Stimulated activated CD4-positive, alpha-beta T cell treated with anti-CD3 and anti-CD28 coated beads, TNF-alpha, amount 100 ng/mL, for 24 hours (primary cell): ENCODE data around the gene FBLN5.
"Not testable (repeated sequence)": the region's sequence is repeated elsewhere in the genome, so short reads cannot be mapped to it uniquely, and the experiment has no call there.

Source experiments
- DNase-seq, 3 experiments: peaks; one replicate each; pipeline ENCODE4 v3.0.0-alpha.2; 2020; ENCODE audit warnings: low read depth in 3 of 3

The FBLN5 gene

GRCh38 chr14:91904956-91905645, 42.4 kb downstream of the FBLN5 start:
- no peak for DNase-seq

GRCh38 chr14:91904483-91904882, 43.0 kb downstream of the FBLN5 start:
- DNase-seq: no peak

GRCh38 chr14:91903070-91903469, 44.4 kb downstream of the FBLN5 start:
- DNase-seq: no peak

GRCh38 chr14:91902336-91902735, 45.2 kb downstream of the FBLN5 start:
- no peak for DNase-seq

- no peak for DNase-seq
Observed at GRCh38 chr14:91901449-91902226, 45.9 kb downstream of the FBLN5 start.

GRCh38 chr14:91899806-91900205, 47.7 kb downstream of the FBLN5 start:
- no peak for DNase-seq

GRCh38 chr14:91899213-91899612, 48.3 kb downstream of the FBLN5 start:
- peak in 1 of 3 experiments; percentile 9 for DNase-seq

- no peak for DNase-seq
Observed at GRCh38 chr14:91898372-91898771, 49.1 kb downstream of the FBLN5 start.

- DNase-seq: not testable (repeated sequence)
Observed at GRCh38 chr14:91897716-91898115, 49.8 kb downstream of the FBLN5 start.

GRCh38 chr14:91897106-91897701, 50.3 kb downstream of the FBLN5 start:
- no peak for DNase-seq

- DNase-seq: no peak
Observed at GRCh38 chr14:91896419-91896818, 51.1 kb downstream of the FBLN5 start.

GRCh38 chr14:91893669-91894068, 53.8 kb downstream of the FBLN5 start:
- peak in 1 of 3 experiments; percentile 44 for DNase-seq

GRCh38 chr14:91893007-91893406, 54.5 kb downstream of the FBLN5 start:
- DNase-seq: no peak

GRCh38 chr14:91891721-91892220, 55.7 kb downstream of the FBLN5 start:
- no peak for DNase-seq

- no peak for DNase-seq
Observed at GRCh38 chr14:91891101-91891500, 56.4 kb downstream of the FBLN5 start.

GRCh38 chr14:91890291-91890749, 57.2 kb downstream of the FBLN5 start:
- no peak for DNase-seq

GRCh38 chr14:91889477-91890211, 57.9 kb downstream of the FBLN5 start:
- DNase-seq: no peak

GRCh38 chr14:91888641-91889476, 58.6 kb downstream of the FBLN5 start:
- no peak for DNase-seq

GRCh38 chr14:91886961-91887360, 60.5 kb downstream of the FBLN5 start:
- DNase-seq: no peak

GRCh38 chr14:91885839-91886238, 61.7 kb downstream of the FBLN5 start:
- DNase-seq: no peak
